Right atrium auricular region (tissue), 2 donors: ENCODE results near the gene AGTRAP. TPM values are rescaled to one million over a fixed set of nuclear protein-coding genes. Genes with fewer than 3 reads are reported as not detected.

Experiments
- DNase-seq: peaks from one replicate; pipeline ENCODE4 v3.0.0-alpha.2; 2019; ENCODE audit warnings: low spot score
- H3K27ac ChIP-seq, 2 donors: fragments of 200-600 bp; sonication (generic); 1 replicate in 1 of 2; 2 replicates in 1 of 2; pipeline ENCODE4 v1.5.1; 2016 to 2019
- H3K27me3 ChIP-seq, 2 donors: fragments of 200-600 bp; sonication (generic); one replicate each; pipeline versions ENCODE4 v1.5.1 to v1.6.0; 2017 to 2019
- H3K36me3 ChIP-seq: fragments of 200-600 bp; sonication (generic); one replicate; pipeline ENCODE4 v1.5.1; 2016
- H3K4me1 ChIP-seq, 2 donors: fragments of 200-600 bp; sonication (generic); one replicate each; pipeline versions ENCODE4 v1.5.1 to v1.6.0; 2017 to 2019
- H3K4me3 ChIP-seq, 2 donors: fragments of 200-600 bp; sonication (generic); 1 replicate in 1 of 2; 2 replicates in 1 of 2; pipeline ENCODE4 v1.5.1; 2017 to 2019; ENCODE audit warnings: mild to moderate bottlenecking in 1 of 2, moderate library complexity in 1 of 2
- H3K9me3 ChIP-seq, 2 donors: fragments of 200-600 bp; sonication (generic); one replicate each; pipeline ENCODE4 v1.5.1; 2019
- CTCF ChIP-seq, 2 donors: fragments of 200-600 bp; sonication (generic); IDR thresholded peaks; one replicate each; pipeline ENCODE4 v1.5.1; 2019; ENCODE audit warnings: antibody characterized with exemption in 2 of 2
- total RNA-seq, 2 donors: library from RNA; depleted of rRNA; stranded (reverse); fragments of >200 nt; gene quantifications; one replicate each; pipeline ENCODE4 v1.1.0, GENCODE V29; 2016

Gene AGTRAP
- total RNA-seq, 2 donors from 2014 or later, result 20.8 to 47.2 TPM

DNA sequence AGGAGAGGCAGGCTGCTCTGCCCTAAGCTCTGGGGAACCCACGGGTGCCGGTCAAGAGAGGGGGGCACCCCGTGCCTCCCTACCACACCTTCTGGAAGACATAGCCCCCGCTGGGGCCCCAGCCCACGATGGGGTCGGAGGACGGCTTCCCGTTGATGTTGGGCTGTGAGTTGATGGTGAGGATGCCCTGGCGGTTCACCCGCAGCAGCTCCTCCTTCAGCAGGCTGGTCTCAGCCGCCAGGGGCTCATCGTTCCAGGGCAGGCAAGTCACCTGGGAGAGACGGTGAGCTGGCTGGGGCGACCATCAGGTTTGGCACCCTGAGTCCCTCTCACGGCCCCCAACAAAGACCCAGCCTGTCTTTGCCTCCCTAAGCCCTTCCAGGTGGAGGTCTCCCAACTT lies 57.9 kb downstream of the AGTRAP start:
- H3K9me3 ChIP-seq, result no peaks in the 10 kb centered on the region
- peaks cover 43% of the 10 kb centered on the region for H3K36me3 ChIP-seq
- H3K4me3 ChIP-seq, result no peak overlapping the region
- no peak for DNase-seq
- H3K4me1 ChIP-seq, result peaks cover 0 to 93% of the 10 kb centered on the region in 2 donors
- peak overlapping the region; percentile 96 to 98 for H3K27ac ChIP-seq
- H3K27me3 ChIP-seq, result no peaks in the 10 kb centered on the region
- TF ChIP-seq CTCF (IDR thresholded peaks at IDR 0.05), result no peak

DNA sequence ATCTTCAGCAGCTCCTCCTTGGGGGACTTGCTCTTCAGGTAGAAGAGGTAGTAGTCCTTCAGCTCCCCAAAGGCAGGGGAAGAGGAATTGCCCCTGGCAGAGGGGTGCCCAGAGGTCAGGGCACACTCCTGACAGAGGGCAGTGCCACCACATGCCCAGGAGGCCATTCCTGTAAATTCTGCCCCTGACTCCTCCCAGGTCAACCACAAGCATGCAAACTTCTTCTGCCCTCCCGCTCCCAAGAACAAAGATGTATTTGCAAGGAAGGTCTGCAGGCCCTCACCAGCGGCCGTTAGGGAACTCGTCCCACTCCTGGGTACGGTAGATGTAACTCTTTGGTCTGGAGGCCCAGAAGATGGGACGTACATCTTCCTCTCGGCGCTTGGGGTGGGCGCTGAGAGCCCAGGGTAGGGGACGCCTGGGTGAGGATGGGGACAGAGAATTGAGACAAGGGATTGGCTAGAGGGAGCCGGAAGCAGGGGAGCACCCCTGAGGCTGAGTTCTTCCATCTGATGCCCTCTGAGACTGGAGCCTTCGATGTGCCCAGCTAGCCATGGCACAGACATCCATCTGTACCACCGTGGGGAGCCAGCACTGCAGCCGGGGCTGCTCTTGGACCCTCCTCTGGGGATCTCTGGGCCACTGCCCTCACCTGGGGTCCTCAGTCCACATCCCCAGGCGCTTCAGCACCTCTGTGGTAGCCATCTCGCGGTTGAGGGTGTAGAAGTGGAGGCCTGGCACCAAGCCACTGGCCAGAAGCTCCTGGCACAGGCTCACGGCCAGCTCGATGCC lies 58.7 kb downstream of the AGTRAP start:
- Histone ChIP-seq H3K27ac (peak overlapping the region; percentile 96 to 98), H3K36me3 (peaks cover 51% of the 10 kb centered on the region), H3K27me3 (no peaks in the 10 kb centered on the region), H3K9me3 (no peaks in the 10 kb centered on the region), H3K4me3 (no peak overlapping the region), H3K4me1 (peaks cover 0 to 88% of the 10 kb centered on the region in 2 donors)
- no peak for DNase-seq
- TF ChIP-seq CTCF (IDR thresholded peaks at IDR 0.05), result no peak

GRCh38 chr1:11795238-11795890 lies 59.4 kb downstream of the AGTRAP start:
- DNase-seq, result no peak
- Histone ChIP-seq H3K4me1 (peaks cover 0 to 87% of the 10 kb centered on the region in 2 donors), H3K27me3 (no peaks in the 10 kb centered on the region), H3K9me3 (no peaks in the 10 kb centered on the region), H3K36me3 (peaks cover 55% of the 10 kb centered on the region), H3K27ac (peak overlapping the region; percentile 96 to 98), H3K4me3 (no peak overlapping the region)
- no peak for TF ChIP-seq CTCF (IDR thresholded peaks at IDR 0.05)

DNA sequence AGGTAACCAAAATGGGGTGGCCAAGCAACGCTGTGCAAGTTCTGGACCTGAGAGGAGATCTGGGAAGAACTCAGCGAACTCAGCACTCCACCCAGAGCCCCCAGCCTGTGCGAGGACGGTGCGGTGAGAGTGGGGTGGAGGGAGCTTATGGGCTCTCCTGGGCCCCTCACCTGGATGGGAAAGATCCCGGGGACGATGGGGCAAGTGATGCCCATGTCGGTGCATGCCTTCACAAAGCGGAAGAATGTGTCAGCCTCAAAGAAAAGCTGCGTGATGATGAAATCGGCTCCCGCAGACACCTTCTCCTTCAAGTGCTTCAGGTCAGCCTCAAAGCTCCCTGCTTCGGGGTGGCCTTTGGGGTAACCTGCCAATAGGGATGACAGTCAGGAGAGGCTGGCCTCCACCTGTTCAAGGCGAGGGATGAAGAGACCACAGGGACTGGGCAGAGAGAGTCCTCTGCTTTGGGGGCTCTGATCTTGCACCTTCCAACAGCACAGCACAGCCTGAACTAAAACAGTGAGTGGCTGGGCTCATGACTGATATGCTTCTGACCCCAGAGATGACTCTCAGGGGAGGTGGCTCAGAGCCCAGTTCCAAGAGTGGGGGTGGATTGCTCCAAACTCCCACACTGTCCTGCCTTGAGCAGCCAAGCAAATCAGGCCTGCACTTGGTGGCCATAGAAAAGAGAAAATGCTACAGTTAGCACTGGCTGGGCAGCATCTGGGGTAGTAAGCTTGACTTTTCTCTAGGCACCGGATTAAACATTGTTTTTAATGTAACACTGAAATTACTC lies 60.3 kb downstream of the AGTRAP start:
- no peak for TF ChIP-seq CTCF (IDR thresholded peaks at IDR 0.05)
- Histone ChIP-seq H3K36me3 (peaks cover 62% of the 10 kb centered on the region), H3K4me1 (peaks cover 0 to 89% of the 10 kb centered on the region in 2 donors), H3K4me3 (peak overlapping the region; percentile 1 to 17), H3K27ac (peak overlapping the region; percentile 96 to 98), H3K27me3 (no peaks in the 10 kb centered on the region), H3K9me3 (no peaks in the 10 kb centered on the region)
- DNase-seq, result no peak

GRCh38 chr1:11797525-11798216 lies 61.7 kb downstream of the AGTRAP start:
- H3K36me3 ChIP-seq, result peaks cover 57% of the 10 kb centered on the region
- peaks cover 0 to 89% of the 10 kb centered on the region in 2 donors for H3K4me1 ChIP-seq

More at GRCh38 chr1:11797525-11798216, 61.7 kb downstream of the AGTRAP start:
- DNase-seq, result peak; percentile 92
- H3K27me3 ChIP-seq, result no peaks in the 10 kb centered on the region
- peak overlapping the region; percentile 96 to 98 for H3K27ac ChIP-seq
- H3K9me3 ChIP-seq, result no peaks in the 10 kb centered on the region
- TF ChIP-seq CTCF (IDR thresholded peaks at IDR 0.05), result no peak
- H3K4me3 ChIP-seq, result no peak overlapping the region
